Thoracic aorta (tissue), 2 donors: ENCODE measurements around the gene MAGI1. TPM values are rescaled to one million over a fixed set of nuclear protein-coding genes. Genes with fewer than 3 reads are reported as not detected.

Experiments used
- ATAC-seq: fragments of 150-250 bp; one replicate; pipeline ENCODE4 v1.8.0; 2017; ENCODE audit warnings: low read depth; ENCODE audit not compliant: insufficient number of reproducible peaks, low FRiP score
- DNase-seq: peaks from one replicate; pipeline ENCODE4 v3.0.0-alpha.2; 2020; ENCODE audit warnings: low spot score
- H3K27ac ChIP-seq, 2 donors: fragments of 200-600 bp; sonication (generic); 1 replicate in 1 of 2; 2 replicates in 1 of 2; pipeline ENCODE4 v1.5.1; 2016; ENCODE audit warnings: mild to moderate bottlenecking in 2 of 2, moderate library complexity in 2 of 2
- H3K27me3 ChIP-seq: fragments of 200-600 bp; sonication (generic); replicated peaks from 2 replicates; pipeline ENCODE4 v1.6.0; 2016; ENCODE audit warnings: mild to moderate bottlenecking; ENCODE audit not compliant: insufficient read depth
- H3K36me3 ChIP-seq: fragments of 200-600 bp; sonication (generic); one replicate; pipeline ENCODE4 v1.5.1; 2016
- H3K4me1 ChIP-seq, 2 donors: fragments of 200-600 bp; sonication (generic); 1 replicate in 1 of 2; 2 replicates in 1 of 2; pipeline versions ENCODE4 v1.5.1 to v1.6.0; 2016; ENCODE audit warnings: low read depth in 2 of 2, mild to moderate bottlenecking in 1 of 2; ENCODE audit not compliant: control insufficient read depth in 1 of 2
- H3K4me3 ChIP-seq: fragments of 200-600 bp; sonication (generic); 2 replicates; pipeline ENCODE4 v1.5.1; 2016; ENCODE audit warnings: mild to moderate bottlenecking
- H3K9me3 ChIP-seq: fragments of 200-600 bp; sonication (generic); 2 replicates; pipeline ENCODE4 v1.5.1; 2016
- CTCF ChIP-seq: fragments of 200-600 bp; sonication (generic); IDR thresholded peaks from one replicate; pipeline ENCODE4 v1.5.1; 2019; ENCODE audit warnings: antibody characterized with exemption
- total RNA-seq, 2 donors: library from RNA; depleted of rRNA; stranded (reverse); fragments of >200 nt; gene quantifications; one replicate each; pipeline versions ENCODE4 v1.1.0 to v1.2.3, GENCODE V29; 2016

MAGI1 gene
- total RNA-seq, 2 donors from 2014 or later = 48.2 to 88.5 TPM

GRCh38 chr3:65305836-65306235 is 732.9 kb downstream of the MAGI1 start:
- Histone ChIP-seq H3K36me3 (no peaks in the 10 kb centered on the region), H3K4me1 (no peaks in the 10 kb centered on the region), H3K4me3 (no peak overlapping the region), H3K27me3 (no peaks in the 10 kb centered on the region), H3K9me3 (no peaks in the 10 kb centered on the region), H3K27ac (no peak overlapping the region)
- ATAC-seq = no peak
- no peak for TF ChIP-seq CTCF
- no peak for DNase-seq

Other genes starting within 250 kb of the MAGI1 start
- gene SLC25A26, start 182.1 kb upstream of the MAGI1 start, total RNA-seq = 10 to 100 TPM; 32.5 to 32.8 TPM